ENCODE results near the gene AGPAT3. TPM values are rescaled to one million over a fixed set of nuclear protein-coding genes. Genes with fewer than 3 reads are reported as not detected.
"Not testable (repeated sequence)": the region's sequence is repeated elsewhere in the genome, so short reads cannot be mapped to it uniquely, and the experiment has no call there.

Gene AGPAT3
- total RNA-seq, 4 donors from 2014 or later: 40.6 to 80.5 (median 65.3) TPM

DNA sequence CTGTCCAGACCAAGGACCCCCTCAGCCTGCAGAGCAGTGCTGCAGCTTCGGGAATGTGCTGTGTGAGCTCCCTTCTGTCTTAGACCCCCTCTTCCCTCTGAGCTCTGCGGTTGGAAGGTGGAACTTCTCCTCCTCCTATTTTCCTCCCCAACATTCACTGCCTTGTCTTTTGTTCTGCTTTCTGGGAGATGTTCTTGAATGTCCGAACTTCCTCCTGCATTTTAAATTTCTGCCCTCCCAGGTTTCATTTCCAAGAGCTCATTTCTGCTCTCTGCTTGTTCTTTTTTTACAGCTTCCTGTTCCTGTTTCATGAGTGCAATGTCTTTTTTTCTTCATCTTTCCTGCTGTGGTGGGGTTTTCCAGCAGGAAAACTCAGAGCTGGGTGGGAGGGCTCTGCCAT is 46.3 kb upstream of the AGPAT3 start:
- intact Hi-C loops (cut with DNase I): no loop called here
- no peaks in the 10 kb centered on the region for H3K9me3 ChIP-seq
- DNase-seq: no peak
- H3K4me3 ChIP-seq (replicated peaks in 1 of 3): no peak overlapping the region
- no peak for TF ChIP-seq POLR2A (IDR thresholded peaks at IDR 0.05)
- TF ChIP-seq, protein P1, sequence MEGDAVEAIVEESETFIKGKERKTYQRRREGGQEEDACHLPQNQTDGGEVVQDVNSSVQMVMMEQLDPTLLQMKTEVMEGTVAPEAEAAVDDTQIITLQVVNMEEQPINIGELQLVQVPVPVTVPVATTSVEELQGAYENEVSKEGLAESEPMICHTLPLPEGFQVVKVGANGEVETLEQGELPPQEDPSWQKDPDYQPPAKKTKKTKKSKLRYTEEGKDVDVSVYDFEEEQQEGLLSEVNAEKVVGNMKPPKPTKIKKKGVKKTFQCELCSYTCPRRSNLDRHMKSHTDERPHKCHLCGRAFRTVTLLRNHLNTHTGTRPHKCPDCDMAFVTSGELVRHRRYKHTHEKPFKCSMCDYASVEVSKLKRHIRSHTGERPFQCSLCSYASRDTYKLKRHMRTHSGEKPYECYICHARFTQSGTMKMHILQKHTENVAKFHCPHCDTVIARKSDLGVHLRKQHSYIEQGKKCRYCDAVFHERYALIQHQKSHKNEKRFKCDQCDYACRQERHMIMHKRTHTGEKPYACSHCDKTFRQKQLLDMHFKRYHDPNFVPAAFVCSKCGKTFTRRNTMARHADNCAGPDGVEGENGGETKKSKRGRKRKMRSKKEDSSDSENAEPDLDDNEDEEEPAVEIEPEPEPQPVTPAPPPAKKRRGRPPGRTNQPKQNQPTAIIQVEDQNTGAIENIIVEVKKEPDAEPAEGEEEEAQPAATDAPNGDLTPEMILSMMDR (IDR thresholded peaks at IDR 0.05): no peak
- H3K27me3 ChIP-seq: no peaks in the 10 kb centered on the region
- H3K27ac ChIP-seq: no peak overlapping the region
- WGBS, 2 donors: 88 to 95% methylated on average over 3 of the region's 3 CpGs
- no peaks in the 10 kb centered on the region for H3K36me3 ChIP-seq
- H3K4me1 ChIP-seq: no peaks in the 10 kb centered on the region

DNA sequence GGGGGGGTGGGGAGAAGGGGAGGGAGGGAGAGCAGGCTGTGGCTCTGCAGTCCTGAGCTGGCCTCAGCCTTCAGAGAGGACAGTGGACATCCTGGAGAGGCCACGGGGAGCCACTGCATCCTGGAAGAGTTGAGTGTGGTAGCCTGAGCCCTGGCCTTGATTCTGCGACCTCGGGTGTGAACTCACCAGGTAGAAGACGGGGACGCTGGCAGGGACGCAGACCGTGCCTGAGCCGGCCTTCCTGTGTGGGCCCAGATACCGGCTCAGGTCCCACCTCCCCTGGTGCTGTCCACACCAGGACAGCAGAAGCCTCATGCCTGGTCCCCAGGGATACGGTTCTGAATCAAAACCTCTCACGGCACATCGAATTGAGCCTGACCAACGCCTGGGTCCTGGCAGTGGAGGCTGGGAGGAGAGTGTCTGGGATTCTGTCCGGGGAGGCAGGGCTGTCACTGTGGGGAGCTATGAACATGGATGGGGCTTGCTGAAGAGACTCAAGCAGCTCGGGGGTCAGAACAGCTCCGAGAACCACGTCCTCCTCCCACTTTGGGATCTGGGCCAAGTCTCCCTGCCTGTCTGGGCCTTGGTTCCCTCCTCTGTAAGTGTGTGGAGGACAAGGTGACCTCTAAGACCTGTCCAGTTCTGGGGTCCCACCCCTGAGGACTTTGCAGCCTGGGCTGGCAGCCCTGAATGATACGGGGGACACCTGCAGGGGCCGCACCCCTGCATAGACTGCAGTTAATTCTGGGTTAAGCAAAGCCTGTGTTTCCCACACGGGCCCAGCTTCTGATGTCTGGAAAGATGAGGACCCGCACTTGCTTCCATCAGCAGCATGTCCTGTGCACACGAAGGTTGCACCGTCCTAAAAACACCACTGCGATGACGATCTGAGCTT is 45.3 kb upstream of the AGPAT3 start:
- TF ChIP-seq, protein P1 (IDR thresholded peaks at IDR 0.05): no peak
- TF ChIP-seq POLR2A (IDR thresholded peaks at IDR 0.05): no peak
- no peaks in the 10 kb centered on the region for H3K36me3 ChIP-seq

DNA sequence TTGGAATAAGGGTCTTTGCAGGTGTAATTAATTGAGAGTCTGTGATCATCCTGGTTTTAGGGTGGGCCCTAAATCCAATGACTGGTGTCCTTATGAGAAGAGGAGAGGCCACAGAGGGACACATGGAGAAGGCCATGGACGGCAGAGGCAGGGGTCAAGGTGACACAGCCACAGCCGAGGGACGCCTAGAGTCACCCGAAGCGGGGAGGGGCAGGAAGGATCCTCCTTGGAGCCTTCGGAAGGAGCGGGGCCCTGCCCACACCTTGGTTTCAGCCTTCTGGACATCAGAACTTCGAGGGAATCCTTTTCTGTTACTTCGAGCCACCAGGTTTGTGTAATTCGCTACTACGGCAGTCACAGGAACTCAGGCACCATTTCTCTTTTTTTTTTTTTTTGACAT is 44.6 kb upstream of the AGPAT3 start:
- 93 to 96% methylated on average over 11 of the region's 11 CpGs for WGBS, 2 donors
- intact Hi-C loops (cut with DNase I): no loop called here
- H3K27ac ChIP-seq: no peak overlapping the region
- TF ChIP-seq, protein P1 (IDR thresholded peaks at IDR 0.05): no peak
- no peak for TF ChIP-seq POLR2A (IDR thresholded peaks at IDR 0.05)
- H3K36me3 ChIP-seq: no peaks in the 10 kb centered on the region
- DNase-seq: no peak
- H3K9me3 ChIP-seq: no peaks in the 10 kb centered on the region
- no peaks in the 10 kb centered on the region for H3K27me3 ChIP-seq
- H3K4me1 ChIP-seq: no peaks in the 10 kb centered on the region
- H3K4me3 ChIP-seq (replicated peaks in 1 of 3): no peak overlapping the region

More for the DNA sequence above, 45.3 kb upstream of the AGPAT3 start:
- H3K27ac ChIP-seq: no peak overlapping the region
- H3K4me3 ChIP-seq (replicated peaks in 1 of 3): no peak overlapping the region
- H3K4me1 ChIP-seq: no peaks in the 10 kb centered on the region
- 86 to 90% methylated on average over 13 to 22 of the region's 25 CpGs for WGBS, 2 donors
- H3K27me3 ChIP-seq: no peaks in the 10 kb centered on the region
- DNase-seq: no peak
- H3K9me3 ChIP-seq: no peaks in the 10 kb centered on the region
- intact Hi-C loops (cut with DNase I): no loop called here

DNA sequence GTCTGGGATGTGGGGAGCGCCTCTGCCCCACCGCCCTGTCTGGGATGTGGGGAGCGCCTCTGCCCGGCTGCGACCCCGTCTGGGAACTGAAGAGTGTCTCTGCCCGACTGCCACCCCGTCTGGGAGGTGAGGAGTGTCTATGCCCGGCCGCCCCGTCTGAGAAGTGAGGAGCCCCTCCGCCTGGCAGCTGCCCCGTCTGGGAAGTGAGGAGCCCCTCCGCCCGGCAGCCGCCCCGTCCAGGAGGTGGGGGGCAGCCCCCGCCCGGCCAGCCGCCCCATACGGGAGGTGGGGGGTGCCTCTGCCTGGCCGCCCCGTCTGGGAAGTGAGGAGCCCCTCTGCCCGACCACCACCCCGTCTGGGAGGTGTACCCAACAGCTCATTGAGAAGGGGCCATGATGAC is 42.9 kb upstream of the AGPAT3 start:
- intact Hi-C loops (cut with DNase I); DNase-seq; H3K4me1 ChIP-seq; H3K9me3 ChIP-seq; H3K36me3 ChIP-seq; H3K4me3 ChIP-seq (replicated peaks in 1 of 3); H3K27me3 ChIP-seq; H3K27ac ChIP-seq: not testable (repeated sequence)
- WGBS, 2 donors: 85 to 91% methylated on average over 4 to 7 of the region's 25 CpGs

DNA sequence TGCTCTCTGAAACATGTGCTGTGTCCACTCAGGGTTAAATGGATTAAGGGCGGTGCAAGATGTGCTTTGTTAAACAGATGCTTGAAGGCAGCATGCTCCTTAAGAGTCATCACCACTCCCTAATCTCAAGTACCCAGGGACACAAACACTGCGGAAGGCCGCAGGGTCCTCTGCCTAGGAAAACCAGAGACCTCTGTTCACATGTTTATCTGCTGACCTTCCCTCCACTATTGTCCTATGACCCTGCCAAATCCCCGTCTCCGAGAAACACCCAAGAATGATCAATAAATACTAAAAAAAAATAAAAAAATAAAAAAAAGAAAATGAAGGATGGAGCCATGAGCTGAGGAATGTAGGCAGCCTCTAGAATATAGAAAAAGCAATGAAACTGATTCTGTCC is 42.3 kb upstream of the AGPAT3 start:
- intact Hi-C loops (cut with DNase I); H3K4me3 ChIP-seq (replicated peaks in 1 of 3); H3K9me3 ChIP-seq: not testable (repeated sequence)

More for the DNA sequence above, 42.3 kb upstream of the AGPAT3 start:
- WGBS, 2 donors: 77 to 90% methylated on average over 5 of the region's 5 CpGs
- H3K27me3 ChIP-seq, H3K27ac ChIP-seq, H3K36me3 ChIP-seq, H3K4me1 ChIP-seq, DNase-seq: not testable (repeated sequence)
